OCI-LY1 (cell line): ENCODE measurements around the gene SLC35F3.

ENCODE experiments used
- EZH2 ChIP-seq: fragments of 200-600 bp; sonication (generic), shearing (Covaris generic); IDR thresholded peaks from 2 replicates; pipeline ENCODE4 v1.8.0; 2017; ENCODE audit warnings: borderline replicate concordance, mixed run types, mild to moderate bottlenecking, antibody characterized with exemption, low read length, moderate library complexity, mixed read lengths
- TF ChIP-seq, protein P1 (sequence below): fragments of 200-600 bp; sonication (generic), shearing (Covaris generic); IDR thresholded peaks from 2 replicates; pipeline ENCODE4 v1.5.1; 2017; ENCODE audit warnings: mild to moderate bottlenecking, antibody characterized with exemption, low read length, moderate library complexity, mixed read lengths

DNA sequence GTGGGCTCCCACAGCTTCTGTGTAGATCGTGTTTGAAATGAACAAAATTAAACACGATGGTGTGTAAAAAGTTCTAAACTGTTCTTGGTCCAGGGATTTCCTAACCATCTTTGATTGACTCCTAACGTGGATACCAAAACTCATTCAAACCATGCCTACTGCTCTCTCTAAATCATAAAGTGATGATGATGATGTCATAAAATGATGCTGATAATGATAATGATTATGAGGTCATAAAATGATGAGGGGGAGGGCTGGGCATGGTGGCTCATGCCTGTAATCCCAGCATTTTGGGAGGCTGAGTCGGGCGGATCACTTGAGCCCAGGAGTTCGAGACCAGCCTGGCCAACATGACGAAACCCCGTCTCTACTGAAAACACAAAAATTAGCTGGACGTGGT, 335.5 kb downstream of the SLC35F3 start:
- TF ChIP-seq, protein P1, sequence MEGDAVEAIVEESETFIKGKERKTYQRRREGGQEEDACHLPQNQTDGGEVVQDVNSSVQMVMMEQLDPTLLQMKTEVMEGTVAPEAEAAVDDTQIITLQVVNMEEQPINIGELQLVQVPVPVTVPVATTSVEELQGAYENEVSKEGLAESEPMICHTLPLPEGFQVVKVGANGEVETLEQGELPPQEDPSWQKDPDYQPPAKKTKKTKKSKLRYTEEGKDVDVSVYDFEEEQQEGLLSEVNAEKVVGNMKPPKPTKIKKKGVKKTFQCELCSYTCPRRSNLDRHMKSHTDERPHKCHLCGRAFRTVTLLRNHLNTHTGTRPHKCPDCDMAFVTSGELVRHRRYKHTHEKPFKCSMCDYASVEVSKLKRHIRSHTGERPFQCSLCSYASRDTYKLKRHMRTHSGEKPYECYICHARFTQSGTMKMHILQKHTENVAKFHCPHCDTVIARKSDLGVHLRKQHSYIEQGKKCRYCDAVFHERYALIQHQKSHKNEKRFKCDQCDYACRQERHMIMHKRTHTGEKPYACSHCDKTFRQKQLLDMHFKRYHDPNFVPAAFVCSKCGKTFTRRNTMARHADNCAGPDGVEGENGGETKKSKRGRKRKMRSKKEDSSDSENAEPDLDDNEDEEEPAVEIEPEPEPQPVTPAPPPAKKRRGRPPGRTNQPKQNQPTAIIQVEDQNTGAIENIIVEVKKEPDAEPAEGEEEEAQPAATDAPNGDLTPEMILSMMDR, result no peak
- TF ChIP-seq EZH2, result no peak
